Measurements from ENCODE around the gene RALGPS2.

The RALGPS2 gene

DNA sequence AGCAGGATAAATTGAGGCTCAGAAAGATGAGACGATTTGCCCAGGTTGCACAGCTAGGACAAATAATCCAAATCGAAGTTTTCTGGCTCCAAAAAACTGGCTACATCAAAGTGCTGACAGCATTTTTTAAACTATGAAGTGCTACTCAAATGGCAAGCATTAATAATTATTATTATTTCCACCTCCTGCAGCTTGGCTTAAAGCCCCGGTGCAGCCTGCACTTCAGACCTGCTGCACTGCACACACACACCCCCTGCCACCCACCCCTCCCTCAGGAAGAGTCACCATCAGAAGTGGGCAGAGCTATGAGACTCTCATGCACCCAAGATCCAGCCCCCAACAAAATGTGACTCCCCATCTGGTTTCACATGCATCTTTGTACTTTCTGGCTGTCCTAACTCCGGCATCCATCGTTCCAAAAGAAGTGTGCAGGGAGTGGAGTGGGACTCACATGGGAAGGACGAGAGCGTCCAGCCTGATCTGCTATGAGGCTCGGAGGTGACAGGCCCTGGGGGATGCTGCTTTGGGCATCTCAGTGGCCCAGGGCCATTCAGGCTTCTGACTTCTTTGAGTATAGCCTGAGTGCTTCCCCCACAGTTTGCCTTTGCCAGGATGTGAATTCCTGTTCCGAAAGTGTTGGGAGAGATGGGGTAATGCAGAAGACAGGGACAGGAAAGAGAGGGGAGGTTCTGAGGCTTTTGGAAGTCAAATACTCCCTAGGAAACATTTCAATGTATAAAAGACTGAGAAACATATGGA is 235.6 kb downstream of the RALGPS2 start:
- DNase-seq (ENCODE audit: extremely low read depth in 1 of 2, low read depth in 1 of 2), result no peak

DNA sequence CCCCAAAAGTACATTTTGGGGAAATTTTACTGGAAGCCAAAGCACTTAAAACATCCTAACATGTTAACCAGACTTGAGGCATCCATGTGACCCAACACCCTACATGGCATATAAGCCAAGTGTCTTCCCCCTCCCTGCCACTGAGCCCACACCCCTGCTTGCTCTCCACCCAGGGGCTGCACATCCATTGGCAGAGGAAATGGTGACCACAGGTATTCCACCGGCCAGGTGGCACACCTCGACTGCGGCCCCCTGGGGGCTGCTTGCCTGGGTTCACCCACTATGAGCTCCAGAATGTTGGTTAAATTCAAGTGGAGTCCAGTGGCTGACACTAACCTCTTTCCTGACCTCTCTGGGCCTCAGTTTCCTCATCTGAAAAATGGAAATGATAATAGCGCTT is 236.3 kb downstream of the RALGPS2 start:
- no peak for DNase-seq (ENCODE audit: extremely low read depth in 1 of 2, low read depth in 1 of 2)

DNA sequence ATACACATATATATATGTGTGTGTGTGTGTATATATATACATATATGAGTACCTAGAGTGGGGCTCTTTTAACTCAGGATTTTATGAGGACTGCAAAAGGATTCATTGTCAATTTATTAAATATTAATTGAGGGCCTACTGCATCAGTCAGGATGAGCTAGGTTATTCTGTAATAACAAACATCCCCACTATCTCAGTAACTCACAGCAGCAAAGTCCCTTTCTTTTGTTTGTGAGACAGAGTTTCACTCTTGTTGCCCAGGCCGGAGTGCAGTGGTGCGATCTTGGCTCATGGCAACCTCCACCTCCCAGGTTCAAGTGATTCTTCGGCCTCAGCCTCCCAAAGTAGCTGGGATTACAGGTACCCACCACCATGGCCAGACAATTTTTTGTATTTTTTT is 236.8 kb downstream of the RALGPS2 start:
- no peak for DNase-seq (ENCODE audit: extremely low read depth in 1 of 2, low read depth in 1 of 2)

DNA sequence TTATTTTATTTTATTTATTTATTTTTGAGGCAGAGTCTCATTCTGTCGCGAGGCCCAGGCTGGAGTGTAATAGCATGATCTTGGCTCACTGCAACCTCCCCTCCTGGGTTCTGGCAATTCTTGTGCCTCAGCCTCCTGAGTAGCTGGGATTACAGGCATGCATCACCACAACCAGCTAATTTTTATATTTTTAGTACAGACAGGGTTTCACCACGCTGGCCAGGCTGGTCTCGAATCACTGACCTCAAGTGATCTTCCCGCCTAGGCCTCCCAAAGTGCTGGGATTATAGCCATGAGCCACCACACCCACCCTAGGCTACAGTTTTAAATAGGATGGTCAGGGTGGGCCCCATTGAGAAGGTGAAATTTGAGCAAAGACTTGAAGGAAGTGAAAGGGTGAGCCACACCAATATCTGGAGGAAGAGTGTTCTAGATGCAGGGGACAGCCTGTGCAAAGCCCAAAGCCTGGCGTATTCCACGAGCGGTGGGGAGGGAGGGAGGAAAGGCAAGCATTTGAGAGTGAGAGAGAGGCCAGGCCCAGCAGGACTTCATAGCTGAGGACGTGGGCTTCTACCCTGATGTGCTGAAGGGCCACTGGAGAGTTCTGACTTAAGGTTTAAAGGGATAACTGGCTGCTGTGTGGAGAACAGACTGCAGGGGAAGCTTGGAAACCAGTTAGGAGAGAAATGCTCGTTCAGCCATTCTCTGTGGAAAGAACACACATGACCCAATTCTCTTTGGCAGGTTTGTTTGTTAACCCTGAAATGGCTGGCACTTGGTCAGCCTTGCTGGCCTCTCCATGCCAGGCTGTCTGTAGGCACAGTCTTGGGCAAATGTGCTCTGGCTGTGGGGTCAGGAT is 238.0 kb downstream of the RALGPS2 start:
- DNase-seq (ENCODE audit: extremely low read depth in 1 of 2, low read depth in 1 of 2), result no peak

DNA sequence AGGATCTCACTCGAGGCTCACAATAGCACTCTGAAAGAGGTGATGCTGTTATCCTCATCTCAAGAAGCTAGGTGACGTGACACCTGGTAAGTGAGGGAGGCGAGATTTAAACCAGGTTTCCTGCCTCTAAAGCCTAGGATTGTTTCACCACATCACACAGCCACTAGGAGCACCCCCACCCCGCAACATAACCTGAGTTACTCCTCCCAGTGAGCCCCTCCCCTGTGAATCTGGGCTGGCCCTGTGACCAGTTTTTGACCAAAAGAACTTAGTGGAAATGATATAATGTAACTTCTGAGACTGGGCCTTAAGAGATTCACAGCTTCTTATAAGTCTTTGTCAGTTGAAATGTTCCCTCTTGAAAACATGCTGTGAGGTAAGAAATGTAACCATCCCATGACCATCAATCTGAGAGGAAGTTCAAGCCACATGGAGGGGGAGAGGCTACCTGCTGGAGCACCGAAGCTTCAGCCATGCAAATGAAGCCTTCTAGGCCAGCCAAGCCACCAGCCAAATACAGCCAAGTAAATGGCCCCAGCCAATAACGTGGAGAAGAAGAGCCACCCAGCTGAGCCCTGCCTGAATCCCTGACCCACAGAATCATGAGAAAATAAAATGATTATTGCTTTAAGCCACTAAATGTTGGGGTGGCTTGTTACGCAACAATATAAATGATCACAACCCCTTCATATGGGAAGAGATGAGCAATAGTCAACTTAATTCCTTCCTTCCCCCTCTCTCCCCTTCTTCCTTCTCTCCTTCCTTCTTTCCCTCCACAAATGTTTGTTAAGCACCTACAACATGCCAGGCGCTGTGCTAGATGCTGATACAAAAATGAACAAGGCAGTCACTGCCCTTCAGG is 239.7 kb downstream of the RALGPS2 start:
- no peak for DNase-seq (ENCODE audit: extremely low read depth in 1 of 2, low read depth in 1 of 2)

DNA sequence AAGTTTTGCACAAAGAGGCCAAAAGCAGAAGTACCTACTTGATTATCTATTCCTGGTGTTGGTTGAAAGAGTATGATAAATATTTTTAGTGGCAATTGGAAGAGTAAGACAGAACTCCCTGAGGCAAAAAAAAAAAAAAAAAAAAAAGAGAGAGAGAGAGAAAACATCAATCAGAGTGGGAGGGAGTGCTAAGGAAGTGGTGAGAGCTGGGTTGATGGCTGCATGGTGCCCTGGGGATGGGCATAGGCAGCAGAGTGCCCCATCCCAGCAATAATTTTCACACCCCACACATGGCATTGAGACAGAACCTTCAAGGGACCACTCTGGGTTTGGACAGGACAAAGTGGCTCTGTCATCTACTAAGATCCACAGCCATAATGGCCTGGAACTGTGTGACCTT is 241.3 kb downstream of the RALGPS2 start:
- DNase-seq (ENCODE audit: extremely low read depth in 1 of 2, low read depth in 1 of 2), result no peak

DNA sequence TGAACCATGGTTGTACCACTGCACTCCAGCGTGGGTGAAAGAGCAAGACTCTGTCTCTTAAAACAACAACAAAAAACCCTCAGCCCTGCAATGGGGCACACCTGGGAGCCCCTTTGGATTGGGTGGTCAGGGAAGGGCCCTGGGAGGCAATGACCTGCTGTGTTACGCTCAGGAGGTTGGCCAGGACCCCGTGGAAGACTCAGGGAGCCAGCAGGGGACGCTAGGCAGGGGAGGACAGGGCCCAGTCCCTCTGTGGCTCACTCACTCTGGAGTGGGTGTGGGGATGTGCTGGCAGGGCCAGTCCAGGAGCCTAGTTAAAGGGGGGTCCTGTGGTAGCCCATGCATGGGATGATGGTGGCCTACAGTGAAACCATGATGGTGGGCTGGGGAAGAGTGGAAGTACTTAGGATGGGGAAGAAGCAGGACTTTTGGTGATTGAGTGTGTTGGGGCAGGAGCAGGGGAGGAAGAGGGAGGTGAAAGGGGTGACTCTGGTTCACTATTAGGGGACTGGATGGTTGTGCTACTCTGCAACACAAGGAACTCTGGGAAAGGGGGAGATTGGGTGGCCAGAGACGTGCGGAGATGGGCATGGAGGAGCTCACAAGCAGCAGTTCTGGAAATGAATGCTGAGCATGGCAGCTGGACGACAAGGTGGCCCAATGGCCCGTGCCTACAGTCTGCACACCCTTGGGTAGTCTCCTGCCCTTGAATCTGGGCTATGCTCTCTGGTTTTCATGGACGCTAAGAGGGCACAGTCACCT is 244.4 kb downstream of the RALGPS2 start:
- DNase-seq (ENCODE audit: extremely low read depth in 1 of 2, low read depth in 1 of 2), result no peak

DNA sequence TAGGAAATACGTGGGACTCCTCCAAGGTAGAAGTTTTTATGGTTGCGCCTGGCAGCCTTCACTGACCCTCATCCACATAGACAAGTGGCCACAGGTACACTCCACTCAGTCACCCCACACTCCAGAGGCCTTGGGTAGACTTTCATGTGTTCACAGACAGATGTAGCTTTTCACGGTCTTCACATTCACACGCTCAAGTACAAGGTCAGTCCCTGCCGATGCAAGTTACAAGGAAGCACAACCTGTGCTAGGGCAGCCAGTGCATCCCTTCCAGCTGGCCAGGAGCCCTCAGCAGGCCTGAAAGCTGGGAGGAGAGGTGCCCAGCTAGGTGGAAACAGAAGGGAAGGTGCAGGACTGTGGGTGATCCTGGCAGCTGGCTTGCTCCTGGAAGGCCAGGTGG is 245.1 kb downstream of the RALGPS2 start:
- no peak for DNase-seq (ENCODE audit: extremely low read depth in 1 of 2, low read depth in 1 of 2)

Measured in activated CD8-positive, alpha-beta memory T cell treated with anti-CD3 and anti-CD28 coated beads for 1 hour (primary cell).